ENCODE data around the gene WNT5B. TPM values are rescaled to one million over a fixed set of nuclear protein-coding genes. Genes with fewer than 3 reads are reported as not detected.

Gene WNT5B
- total and polyA plus RNA-seq, 11 donors = 0.52 to 3.9 (median 1.3) TPM

DNA sequence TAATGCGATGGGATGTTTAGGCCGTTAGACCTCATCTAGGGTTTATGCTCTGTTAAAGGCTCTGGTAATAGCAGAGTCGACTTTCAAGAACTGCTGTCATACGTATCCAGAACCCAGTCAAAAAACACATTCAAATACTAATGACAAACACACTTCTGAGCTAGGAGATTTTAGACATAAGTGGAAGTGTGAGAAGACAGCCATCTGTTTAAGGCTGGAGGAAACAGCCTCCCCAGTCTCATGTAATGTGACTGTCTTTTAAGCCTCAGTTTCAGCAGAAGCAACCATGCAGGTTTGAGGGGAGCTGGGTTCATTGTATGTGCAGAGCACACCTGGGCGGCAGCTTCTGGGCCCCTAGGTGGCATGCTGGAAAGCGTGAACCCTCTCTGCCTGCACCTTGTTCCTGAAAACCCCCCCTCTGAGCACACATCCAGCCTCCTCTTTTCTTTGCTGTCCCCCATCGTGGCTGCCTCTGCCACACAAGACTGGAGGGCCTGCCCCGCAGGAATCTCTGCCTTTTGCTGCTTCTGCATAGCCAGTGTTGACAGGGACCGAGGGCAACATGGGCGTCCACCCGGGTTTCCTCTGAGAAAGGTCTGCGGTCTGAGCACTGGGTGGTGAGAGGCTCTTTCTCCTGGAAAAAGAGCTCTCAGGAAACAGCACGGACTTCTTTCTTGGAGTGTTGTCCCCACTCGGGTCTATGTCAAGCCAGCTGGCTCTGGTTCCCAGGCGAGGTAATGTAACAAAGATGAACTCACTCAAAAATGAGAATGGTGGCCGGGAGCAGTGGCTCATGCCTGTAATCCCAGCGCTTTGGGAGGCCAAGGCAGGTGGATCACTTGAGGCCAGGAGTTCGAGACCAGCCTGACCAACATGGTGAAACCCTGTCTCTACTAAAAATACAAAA is 11.6 kb downstream of the WNT5B start:
- ATAC-seq = no peak
- 77 to 80% (median 78%) methylated on average over 17 to 18 of the region's 18 CpGs for WGBS, 4 donors
- Histone ChIP-seq H3K4me1 (peaks cover 0 to 25% (median 12%) of the 10 kb centered on the region in 12 donors), H3K27ac (no peak overlapping the region), H3K27me3 (no peaks in the 10 kb centered on the region), H3K36me3 (no peaks in the 10 kb centered on the region), H3K4me3 (no peak overlapping the region), H3K9me3 (no peaks in the 10 kb centered on the region)
- DNase-seq = peak in 1 of 5 donors; percentile 61
- intact Hi-C loops (cut with DNase I) = no loop called here
- TF ChIP-seq CTCF (IDR thresholded peaks at IDR 0.05) (no peak), POLR2A (IDR thresholded peaks at IDR 0.05) (no peak)

- ATAC-seq = no peak
- TF ChIP-seq CTCF (IDR thresholded peaks at IDR 0.05) = no peak
- no peak for TF ChIP-seq POLR2A (IDR thresholded peaks at IDR 0.05)
- WGBS, 4 donors = 77 to 84% (median 81%) methylated on average over 7 of the region's 7 CpGs
- no peak for DNase-seq
- peaks cover 0 to 11% (median 0%) of the 10 kb centered on the region in 9 donors for H3K36me3 ChIP-seq
- no peaks in the 10 kb centered on the region for H3K9me3 ChIP-seq
- H3K27me3 ChIP-seq = no peaks in the 10 kb centered on the region
- H3K4me1 ChIP-seq = peaks cover 0 to 22% (median 12%) of the 10 kb centered on the region in 12 donors
- H3K27ac ChIP-seq = no peak overlapping the region
- intact Hi-C loops (cut with DNase I) = no loop called here
- H3K4me3 ChIP-seq = no peak overlapping the region
Observed at GRCh38 chr12:1642513-1642912, 13.5 kb downstream of the WNT5B start.

GRCh38 chr12:1643043-1643442 is 14.0 kb downstream of the WNT5B start:
- Histone ChIP-seq H3K27ac (no peak overlapping the region), H3K9me3 (no peaks in the 10 kb centered on the region), H3K4me1 (peaks cover 0 to 22% (median 12%) of the 10 kb centered on the region in 12 donors), H3K36me3 (peaks cover 0 to 11% (median 0%) of the 10 kb centered on the region in 9 donors), H3K27me3 (no peaks in the 10 kb centered on the region), H3K4me3 (no peak overlapping the region)
- WGBS, 4 donors = 55 to 70% (median 63%) methylated on average over 9 of the region's 9 CpGs
- ATAC-seq (no peak), DNase-seq (no peak)
- intact Hi-C loops (cut with DNase I) = no loop called here
- TF ChIP-seq CTCF (IDR thresholded peaks at IDR 0.05) = no peak
- no peak for TF ChIP-seq POLR2A (IDR thresholded peaks at IDR 0.05)

DNA sequence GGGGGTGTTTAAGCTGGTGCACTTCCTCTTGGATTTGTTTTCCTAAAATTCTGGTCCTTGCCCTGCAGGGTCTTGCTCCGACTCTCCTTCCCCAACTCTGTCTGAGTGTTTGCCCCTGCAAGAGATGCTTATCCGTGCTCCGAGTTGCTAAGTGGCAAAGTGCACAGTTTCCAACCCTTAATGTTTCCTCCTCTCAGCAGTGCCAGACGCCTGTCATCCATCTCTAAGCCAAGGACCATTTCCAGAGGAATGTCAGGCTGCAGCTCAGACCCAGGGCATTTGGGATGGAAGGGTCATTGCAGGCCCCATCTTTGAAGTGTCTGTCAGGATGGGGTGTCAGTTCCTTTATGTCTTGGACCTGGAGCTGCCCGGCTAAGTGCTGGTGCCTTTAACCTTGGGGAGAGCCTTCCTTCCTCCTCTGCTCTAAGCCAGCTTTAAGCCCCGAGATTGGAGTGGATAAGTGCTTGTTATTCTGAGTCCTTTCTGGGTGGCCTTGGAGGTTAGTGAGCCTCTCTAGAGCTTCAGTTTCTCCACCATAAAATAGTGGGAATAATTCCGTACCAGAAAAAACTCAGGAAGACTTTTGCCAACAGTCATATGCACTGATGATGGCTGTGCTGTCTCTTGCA is 15.0 kb downstream of the WNT5B start:
- ATAC-seq = peak in 1 of 4 donors; percentile 9
- no peaks in the 10 kb centered on the region for H3K27me3 ChIP-seq
- no peaks in the 10 kb centered on the region for H3K9me3 ChIP-seq
- 40 to 48% (median 45%) methylated on average over 7 of the region's 7 CpGs for WGBS, 4 donors
- no peak overlapping the region for H3K4me3 ChIP-seq
- TF ChIP-seq POLR2A (IDR thresholded peaks at IDR 0.05) (no peak), CTCF (IDR thresholded peaks at IDR 0.05) (no peak)
- DNase-seq = no peak
- peaks cover 0 to 25% (median 12%) of the 10 kb centered on the region in 12 donors for H3K4me1 ChIP-seq
- peaks cover 0 to 11% (median 0%) of the 10 kb centered on the region in 9 donors for H3K36me3 ChIP-seq
- intact Hi-C loops (cut with DNase I) = no loop called here
- H3K27ac ChIP-seq = no peak overlapping the region

Measured in heart left ventricle (tissue), 16 donors.